Testis (tissue), 2 donors: Measurements from ENCODE around the gene KLHL29.

Experiments used
- POLR2A ChIP-seq: fragments of 450-650 bp; IDR thresholded peaks from one replicate; pipeline ENCODE4 v1.6.1; 2017; ENCODE audit warnings: antibody characterized with exemption, mild to moderate bottlenecking, moderate library complexity
- TF ChIP-seq, protein P1 (sequence below), 3 experiments: fragments of 450-650 bp in 2 of 3; fragments of 200-600 bp in 1 of 3; sonication (generic) in 1 of 3; IDR thresholded peaks; one replicate each; pipeline ENCODE4 v1.5.1; 2016 to 2019; ENCODE audit warnings: antibody characterized with exemption in 3 of 3, mild to moderate bottlenecking in 2 of 3, moderate library complexity in 1 of 3

DNA sequence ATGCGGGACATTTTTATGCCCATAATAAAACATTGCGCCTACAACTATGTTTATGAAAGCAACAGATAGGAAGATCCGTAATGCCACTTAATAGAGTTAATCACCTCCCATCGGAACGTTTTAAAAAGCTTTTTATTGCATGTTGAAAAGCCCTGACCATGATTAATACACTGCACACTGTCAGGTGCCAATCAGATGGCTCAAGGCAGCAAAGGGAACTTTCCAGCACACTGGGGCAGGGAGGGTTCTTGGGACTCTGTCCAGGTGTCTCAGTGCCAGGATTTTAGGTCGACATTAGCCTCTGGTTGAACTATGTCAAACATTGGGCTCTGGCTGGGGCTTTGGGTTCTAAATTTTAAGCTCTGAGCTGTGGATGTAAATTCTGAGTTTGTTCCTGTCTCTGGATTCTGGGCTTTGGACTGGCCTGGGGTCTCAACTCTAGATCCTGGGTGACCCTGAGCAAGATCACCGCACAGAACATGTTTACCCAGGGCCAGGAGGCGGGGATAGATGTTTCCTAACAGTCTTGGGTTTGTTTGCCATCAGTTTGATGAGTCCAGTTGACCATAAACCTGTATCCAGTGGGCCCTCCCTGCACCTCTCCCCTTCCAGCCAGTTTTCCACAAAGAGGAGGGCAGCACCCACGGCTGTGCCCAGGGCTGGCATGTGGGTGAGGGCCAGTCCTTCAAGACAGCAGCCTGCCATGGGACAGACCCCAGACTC lies 279.2 kb downstream of the KLHL29 start:
- TF ChIP-seq, protein P1, sequence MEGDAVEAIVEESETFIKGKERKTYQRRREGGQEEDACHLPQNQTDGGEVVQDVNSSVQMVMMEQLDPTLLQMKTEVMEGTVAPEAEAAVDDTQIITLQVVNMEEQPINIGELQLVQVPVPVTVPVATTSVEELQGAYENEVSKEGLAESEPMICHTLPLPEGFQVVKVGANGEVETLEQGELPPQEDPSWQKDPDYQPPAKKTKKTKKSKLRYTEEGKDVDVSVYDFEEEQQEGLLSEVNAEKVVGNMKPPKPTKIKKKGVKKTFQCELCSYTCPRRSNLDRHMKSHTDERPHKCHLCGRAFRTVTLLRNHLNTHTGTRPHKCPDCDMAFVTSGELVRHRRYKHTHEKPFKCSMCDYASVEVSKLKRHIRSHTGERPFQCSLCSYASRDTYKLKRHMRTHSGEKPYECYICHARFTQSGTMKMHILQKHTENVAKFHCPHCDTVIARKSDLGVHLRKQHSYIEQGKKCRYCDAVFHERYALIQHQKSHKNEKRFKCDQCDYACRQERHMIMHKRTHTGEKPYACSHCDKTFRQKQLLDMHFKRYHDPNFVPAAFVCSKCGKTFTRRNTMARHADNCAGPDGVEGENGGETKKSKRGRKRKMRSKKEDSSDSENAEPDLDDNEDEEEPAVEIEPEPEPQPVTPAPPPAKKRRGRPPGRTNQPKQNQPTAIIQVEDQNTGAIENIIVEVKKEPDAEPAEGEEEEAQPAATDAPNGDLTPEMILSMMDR (IDR thresholded peaks at IDR 0.05), result no peak
- TF ChIP-seq POLR2A, result no peak
